HCT116 (cell line): Measurements from ENCODE around the gene MAP7. TPM values are rescaled to one million over a fixed set of nuclear protein-coding genes. Genes with fewer than 3 reads are reported as not detected.

Experiments used
- ATAC-seq: fragments of 200-7000 bp; cut with Tn5 transposase; 2 replicates; pipeline ENCODE4 v1.9.1; 2020; ENCODE audit warnings: mild to moderate bottlenecking, moderate library complexity
- BruUV-seq: library from RNA; stranded (reverse); fragments of 400-500 nt; replicated peaks from 2 replicates; lab custom pipeline; 2021; lab: Mats Ljungman, UMichigan
- CTCF ChIA-PET: fragments of 300-600 bp; sonication (Branson Sonifier 250); formaldehyde crosslinking; loops from one replicate; lab custom pipeline; 2021; ENCODE audit warnings: antibody characterized with exemption; lab: Charles Lee
- POLR2A ChIA-PET: fragments of 300-600, 350-600 bp; sonication (Branson Sonifier 250); formaldehyde crosslinking; loops from one replicate; lab custom pipeline; 2021; ENCODE audit warnings: antibody characterized with exemption; lab: Charles Lee
- RAD21 ChIA-PET, 2 experiments: fragments of 300-600 bp; sonication (Branson Sonifier 250); formaldehyde crosslinking; loops; one replicate each; lab custom pipeline; 2023; ENCODE audit warnings: low total read pairs in 2 of 2; ENCODE audit not compliant: uncharacterized antibody in 2 of 2, unreplicated experiment in 2 of 2, low non-redundant PET in 1 of 2; lab: Charles Lee
- DNase-seq: peaks from one replicate; pipeline ENCODE4 v3.0.0-alpha.2; 2010; ENCODE audit warnings: low read depth, low spot score
- H2AFZ ChIP-seq: fragments of 200-600 bp; shearing (Covaris generic), sonication (generic); 2 replicates; pipeline ENCODE4 v1.6.1; 2017; ENCODE audit warnings: low read depth, mixed run types, mixed read lengths, antibody characterized with exemption, low read length; ENCODE audit not compliant: poor library complexity, severe bottlenecking
- H3K27ac ChIP-seq: 2 replicates; pipeline ENCODE4 v1.5.1; 2012; ENCODE audit warnings: low read depth, low read length
- H3K27me3 ChIP-seq: fragments of 200-600 bp; sonication (generic); 2 replicates; pipeline ENCODE4 v1.6.1; 2016; ENCODE audit warnings: mixed run types, low read length, mixed read lengths; ENCODE audit not compliant: insufficient read depth
- H3K36me3 ChIP-seq, 2 experiments: fragments of 200-500 bp in 1 of 2; fragments of 200-600 bp in 1 of 2; sonication (Bioruptor generic) in 1 of 2; sonication (generic) in 1 of 2; 2 replicates each; pipeline versions ENCODE4 v1.5.1 to v1.6.1; 2014 to 2016; ENCODE audit warnings: low read length in 2 of 2, inconsistent platforms in 1 of 2, mixed read lengths in 1 of 2, mixed run types in 1 of 2; ENCODE audit not compliant: insufficient read depth in 2 of 2, control insufficient read depth in 1 of 2
- H3K4me1 ChIP-seq, 2 experiments: fragments of 200-600 bp in 1 of 2; sonication (generic) in 1 of 2; 2 replicates each; pipeline versions ENCODE4 v1.5.1 to v1.6.1; 2012 to 2017; ENCODE audit warnings: low read length in 2 of 2, inconsistent platforms in 1 of 2, mild to moderate bottlenecking in 1 of 2, mixed read lengths in 1 of 2, mixed run types in 1 of 2, moderate library complexity in 1 of 2; ENCODE audit not compliant: insufficient read depth in 2 of 2, control insufficient read depth in 1 of 2
- H3K4me2 ChIP-seq: fragments of 200-600 bp; sonication (generic); 2 replicates; pipeline ENCODE4 v1.6.1; 2017; ENCODE audit warnings: mixed run types, low read length, mixed read lengths
- H3K4me3 ChIP-seq, 2 experiments: fragments of 200-600 bp in 1 of 2; sonication (generic) in 1 of 2; replicated peaks in 1 of 2; 2 replicates each; pipeline ENCODE4 v1.5.1; 2011 to 2016; ENCODE audit warnings: low read length in 2 of 2, control low read depth in 1 of 2, low read depth in 1 of 2, mild to moderate bottlenecking in 1 of 2, mixed read lengths in 1 of 2, mixed run types in 1 of 2
- H3K79me2 ChIP-seq: fragments of 200-600 bp; sonication (generic); 2 replicates; pipeline ENCODE4 v1.6.1; 2017; ENCODE audit warnings: mild to moderate bottlenecking, mixed run types, low read length, moderate library complexity, mixed read lengths; ENCODE audit not compliant: insufficient read depth
- H3K9ac ChIP-seq: fragments of 200-600 bp; sonication (generic); 2 replicates; pipeline ENCODE4 v1.6.1; 2016; ENCODE audit warnings: low read length, mixed read lengths
- H3K9me2 ChIP-seq: fragments of 200-600 bp; sonication (generic), shearing (Covaris generic); 2 replicates; pipeline ENCODE4 v1.6.1; 2017; ENCODE audit warnings: mixed run types, mild to moderate bottlenecking, moderate library complexity; ENCODE audit not compliant: insufficient read depth
- H3K9me3 ChIP-seq, 2 experiments: fragments of 200-500 bp in 1 of 2; fragments of 200-600 bp in 1 of 2; sonication (Bioruptor generic) in 1 of 2; sonication (generic) in 1 of 2; 2 replicates each; pipeline ENCODE4 v1.6.1; 2014 to 2017; ENCODE audit warnings: low read length in 2 of 2, mixed read lengths in 2 of 2, inconsistent platforms in 1 of 2, low read depth in 1 of 2, mild to moderate bottlenecking in 1 of 2, mixed run types in 1 of 2, moderate library complexity in 1 of 2; ENCODE audit not compliant: control insufficient read depth in 1 of 2, insufficient read depth in 1 of 2
- H4K20me1 ChIP-seq: fragments of 200-600 bp; sonication (generic), shearing (Covaris generic); 2 replicates; pipeline ENCODE4 v1.6.1; 2017; ENCODE audit warnings: mixed run types, mild to moderate bottlenecking, moderate library complexity; ENCODE audit not compliant: insufficient read depth
- CBX3 ChIP-seq: IDR thresholded peaks from 2 replicates; pipeline ENCODE4 v1.6.1; 2012; ENCODE audit warnings: low read depth
- EZH2 ChIP-seq: fragments of 200-600 bp; sonication (generic); IDR thresholded peaks from 2 replicates; pipeline ENCODE4 v1.6.1; 2017; ENCODE audit warnings: antibody characterized with exemption, mixed run types
- EZH2phosphoT487 ChIP-seq: fragments of 200-600 bp; IDR thresholded peaks from 2 replicates; pipeline ENCODE4 v1.6.1; 2018; ENCODE audit warnings: antibody characterized with exemption, borderline replicate concordance
- JUND ChIP-seq: IDR thresholded peaks from 2 replicates; pipeline ENCODE4 v1.6.1; 2012
- POLR2AphosphoS5 ChIP-seq: IDR thresholded peaks from 2 replicates; pipeline ENCODE4 v1.6.1; 2011; ENCODE audit warnings: mild to moderate bottlenecking, low read depth, low read length, moderate library complexity
- RAD21 ChIP-seq: IDR thresholded peaks from 2 replicates; pipeline ENCODE4 v1.6.1; 2012; ENCODE audit warnings: low read depth, mild to moderate bottlenecking
- REST ChIP-seq: IDR thresholded peaks from 2 replicates; pipeline ENCODE4 v1.6.1; 2012; ENCODE audit warnings: low read depth
- SRF ChIP-seq: IDR thresholded peaks from 2 replicates; pipeline ENCODE4 v1.6.1; 2012; ENCODE audit warnings: low read depth
- ZBTB33 ChIP-seq: IDR thresholded peaks from 2 replicates; pipeline ENCODE4 v1.6.1; 2011; ENCODE audit warnings: mild to moderate bottlenecking, low read length, moderate library complexity; ENCODE audit not compliant: insufficient replicate concordance; ENCODE audit errors: extremely low read depth
- intact Hi-C: fragments of 100-400 bp; cut with micrococcal nuclease; formaldehyde crosslinking; loops from 2 replicates; pipeline ENCODE4 v1.10.0; 2022
- total RNA-seq: library from RNA; stranded (reverse); gene quantifications from one replicate; pipeline ENCODE4 v1.2.1, GENCODE V29; 2021; ENCODE audit not compliant: unreplicated experiment
- TF ChIP-seq, protein P1 (sequence below): IDR thresholded peaks from 2 replicates; pipeline ENCODE4 v1.6.1; 2012

The MAP7 gene
- total RNA-seq, 1 experiment from 2014 or later, result 35.5 TPM

DNA sequence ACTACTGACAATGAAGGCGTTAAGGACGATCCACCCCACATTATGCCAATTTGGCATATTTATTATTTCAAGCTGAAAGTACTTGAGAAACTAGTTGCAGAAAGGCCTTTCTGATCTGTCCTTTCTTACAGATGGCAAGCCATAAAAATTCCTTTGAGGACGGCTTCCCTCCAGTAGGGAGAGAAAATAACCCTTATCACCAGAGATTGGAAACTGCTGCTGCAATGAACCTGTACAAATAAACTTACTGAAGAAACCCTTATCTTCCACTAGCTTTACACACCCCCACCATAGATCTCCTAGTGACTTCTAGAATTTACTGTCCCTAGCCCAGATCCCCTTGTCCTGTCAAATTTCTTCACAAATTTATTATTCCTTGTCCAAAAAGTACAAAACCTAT lies 105.2 kb downstream of the MAP7 start:
- Histone ChIP-seq H4K20me1 (no peaks in the 10 kb centered on the region), H3K9me3 (no peaks in the 10 kb centered on the region), H3K4me3 (no peak overlapping the region), H3K4me2 (no peak overlapping the region), H3K27me3 (no peaks in the 10 kb centered on the region), H3K4me1 (no peaks in the 10 kb centered on the region), H3K79me2 (no peaks in the 10 kb centered on the region; the same call in 1 of the 2 replicates), H3K27ac (no peak overlapping the region), H3K9ac (no peak overlapping the region), H2AFZ (no peak overlapping the region), H3K36me3 (no peaks in the 10 kb centered on the region), H3K9me2 (no peaks in the 10 kb centered on the region)
- ChIA-PET RAD21 (no interaction called here), POLR2A (no interaction called here), CTCF (no interaction called here)
- TF ChIP-seq, protein P1, sequence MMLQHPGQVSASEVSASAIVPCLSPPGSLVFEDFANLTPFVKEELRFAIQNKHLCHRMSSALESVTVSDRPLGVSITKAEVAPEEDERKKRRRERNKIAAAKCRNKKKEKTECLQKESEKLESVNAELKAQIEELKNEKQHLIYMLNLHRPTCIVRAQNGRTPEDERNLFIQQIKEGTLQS, result no peak
- BruUV-seq, result no TSS peak
- DNase-seq (no peak), ATAC-seq (no peak)
- intact Hi-C loops, result no loop called here

- Histone ChIP-seq H3K27ac (no peak overlapping the region), H3K36me3 (no peaks in the 10 kb centered on the region), H3K4me3 (no peak overlapping the region), H2AFZ (no peak overlapping the region), H4K20me1 (no peaks in the 10 kb centered on the region), H3K9me2 (no peaks in the 10 kb centered on the region), H3K9ac (no peak overlapping the region), H3K79me2 (no peaks in the 10 kb centered on the region), H3K27me3 (no peaks in the 10 kb centered on the region), H3K4me2 (no peak overlapping the region), H3K4me1 (no peaks in the 10 kb centered on the region; a peak in 1 of 4 replicates), H3K9me3 (no peaks in the 10 kb centered on the region)
- CTCF ChIA-PET, result no interaction called here
- ATAC-seq, result no peak
- BruUV-seq, result no TSS peak
- TF ChIP-seq EZH2phosphoT487 (no peak), REST (no peak), CBX3 (no peak), POLR2AphosphoS5 (no peak), ZBTB33 (no peak), JUND (no peak), RAD21 (no peak), EZH2 (no peak), SRF (no peak)
- intact Hi-C loops, result no loop called here
- POLR2A ChIA-PET, result no interaction called here
- DNase-seq, result no peak
- RAD21 ChIA-PET, result no interaction called here
Measured at GRCh38 chr6:136440203-136440602, 110.0 kb downstream of the MAP7 start.
